ENCODE measurements around the gene GNAQ. TPM values are rescaled to one million over a fixed set of nuclear protein-coding genes. Genes with fewer than 3 reads are reported as not detected.

GNAQ gene
- polyA plus RNA-seq, 3 donors: 8.3 to 51.0 (median 9.6) TPM

GRCh38 chr9:78029551-78030295 lies 1.9 kb downstream of the GNAQ start:
- no peaks in the 10 kb centered on the region for H3K27me3 Mint-ChIP-seq (ENCODE audit: low read depth in 3 of 3)
- Histone ChIP-seq H3K27me3 (ENCODE audit: control insufficient read depth in 2 of 2, insufficient read depth in 2 of 2, low read length in 2 of 2) (no peaks in the 10 kb centered on the region), H3K4me1 (ENCODE audit: control insufficient read depth in 1 of 2, insufficient read depth in 2 of 2, low read length in 2 of 2) (peaks cover 56 to 76% of the 10 kb centered on the region in 2 donors), H3K4me2 (replicated peaks; ENCODE audit: extremely low read depth, low read length, poor library complexity, severe bottlenecking) (peak overlapping the region; percentile 79), H2AFZ (ENCODE audit: insufficient read depth, low read depth, low read length, poor library complexity, severe bottlenecking) (peak overlapping the region; percentile 70), H3K9ac (ENCODE audit: insufficient read depth, low read length, poor library complexity, severe bottlenecking) (peak overlapping the region; percentile 85), H3K36me3 (replicated peaks in 1 of 2; ENCODE audit: control insufficient read depth in 1 of 2, insufficient read depth in 2 of 2, low read length in 2 of 2) (no peaks in the 10 kb centered on the region), H4K20me1 (ENCODE audit: insufficient read depth, low read length) (peaks cover 39% of the 10 kb centered on the region), H3K9me3 (replicated peaks in 1 of 2; ENCODE audit: control insufficient read depth in 1 of 2, insufficient read depth in 1 of 2, low read length in 2 of 2) (no peaks in the 10 kb centered on the region), H3K79me2 (ENCODE audit: insufficient read depth, low read length) (peaks cover 88% of the 10 kb centered on the region), H3K4me3 (replicated peaks in 1 of 3; ENCODE audit: low read depth in 2 of 3, low read length in 3 of 3) (peak overlapping the region; percentile 77 to 97 (median 82)), H3K27ac (ENCODE audit: low read depth in 1 of 2, low read length in 2 of 2) (peak overlapping the region; percentile 71 to 82)
- peaks cover 0 to 6% (median 0%) of the 10 kb centered on the region in 7 donors for H3K9me3 Mint-ChIP-seq
- H3K4me1 Mint-ChIP-seq: peaks cover 74% of the 10 kb centered on the region
- 0% methylated on average over 2 of the region's 7 CpGs for WGBS (ENCODE audit: insufficient coverage)
- no peaks in the 10 kb centered on the region for H3K36me3 Mint-ChIP-seq
- intact Hi-C loops (cut with micrococcal nuclease): loop anchor here (5.0 to 10.0 kb wide), 5 partner anchors 52 to 185 kb away; no protein-coding TSS in a partner anchor
- peak overlapping the region; percentile 88 to 97 (median 92) for H3K27ac Mint-ChIP-seq
- TF ChIP-seq CTCF (IDR thresholded peaks at IDR 0.05): no peak
- no peak for DNase-seq
- H3K4me3 Mint-ChIP-seq: peak overlapping the region; percentile 97 to 100

- Mint-ChIP-seq H3K4me1 (peaks cover 73% of the 10 kb centered on the region), H3K4me3 (peak overlapping the region; percentile 97 to 100), H3K9me3 (peaks cover 0 to 6% (median 0%) of the 10 kb centered on the region in 7 donors), H3K27me3 (ENCODE audit: low read depth in 3 of 3) (no peaks in the 10 kb centered on the region), H3K36me3 (no peaks in the 10 kb centered on the region), H3K27ac (peak overlapping the region; percentile 76 to 97 (median 92))
- Histone ChIP-seq H3K9ac (ENCODE audit: insufficient read depth, low read length, poor library complexity, severe bottlenecking) (peak overlapping the region; percentile 85), H4K20me1 (ENCODE audit: insufficient read depth, low read length) (peaks cover 39% of the 10 kb centered on the region), H3K36me3 (replicated peaks in 1 of 2; ENCODE audit: control insufficient read depth in 1 of 2, insufficient read depth in 2 of 2, low read length in 2 of 2) (no peaks in the 10 kb centered on the region), H3K4me1 (ENCODE audit: control insufficient read depth in 1 of 2, insufficient read depth in 2 of 2, low read length in 2 of 2) (peaks cover 60 to 76% of the 10 kb centered on the region in 2 donors), H2AFZ (ENCODE audit: insufficient read depth, low read depth, low read length, poor library complexity, severe bottlenecking) (peak overlapping the region; percentile 24), H3K9me3 (replicated peaks in 1 of 2; ENCODE audit: control insufficient read depth in 1 of 2, insufficient read depth in 1 of 2, low read length in 2 of 2) (no peaks in the 10 kb centered on the region), H3K27ac (ENCODE audit: low read depth in 1 of 2, low read length in 2 of 2) (peak overlapping the region in 1 of 2 donors; percentile 82), H3K79me2 (ENCODE audit: insufficient read depth, low read length) (peaks cover 90% of the 10 kb centered on the region), H3K4me2 (replicated peaks; ENCODE audit: extremely low read depth, low read length, poor library complexity, severe bottlenecking) (peak overlapping the region; percentile 79), H3K4me3 (replicated peaks in 1 of 3; ENCODE audit: low read depth in 2 of 3, low read length in 3 of 3) (peak overlapping the region; percentile 77 to 97 (median 82)), H3K27me3 (ENCODE audit: control insufficient read depth in 2 of 2, insufficient read depth in 2 of 2, low read length in 2 of 2) (no peaks in the 10 kb centered on the region)
- no peak for TF ChIP-seq CTCF (IDR thresholded peaks at IDR 0.05)
- intact Hi-C loops (cut with micrococcal nuclease): loop anchor here in 1 of 2 donors (10.0 kb wide), 1 partner anchor 184 kb away; no protein-coding TSS in a partner anchor
- no CpG with 5 or more reads among the region's 1 CpG for WGBS (ENCODE audit: insufficient coverage)
- DNase-seq: no peak
Observed at GRCh38 chr9:78028926-78029325, 2.7 kb downstream of the GNAQ start.

Data from CD14-positive monocyte (primary cell).